GF-D8 (cell line): ENCODE results near the gene BEND5.
A peak's percentile ranks its signal among the peaks of the same experiment; 100 is the strongest.

Experiments used
- DNase-seq: peaks from one replicate; lab custom pipeline; 2025; lab: John Stamatoyannopoulos, UW

BEND5 gene, protein sequence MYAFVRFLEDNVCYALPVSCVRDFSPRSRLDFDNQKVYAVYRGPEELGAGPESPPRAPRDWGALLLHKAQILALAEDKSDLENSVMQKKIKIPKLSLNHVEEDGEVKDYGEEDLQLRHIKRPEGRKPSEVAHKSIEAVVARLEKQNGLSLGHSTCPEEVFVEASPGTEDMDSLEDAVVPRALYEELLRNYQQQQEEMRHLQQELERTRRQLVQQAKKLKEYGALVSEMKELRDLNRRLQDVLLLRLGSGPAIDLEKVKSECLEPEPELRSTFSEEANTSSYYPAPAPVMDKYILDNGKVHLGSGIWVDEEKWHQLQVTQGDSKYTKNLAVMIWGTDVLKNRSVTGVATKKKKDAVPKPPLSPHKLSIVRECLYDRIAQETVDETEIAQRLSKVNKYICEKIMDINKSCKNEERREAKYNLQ

DNA sequence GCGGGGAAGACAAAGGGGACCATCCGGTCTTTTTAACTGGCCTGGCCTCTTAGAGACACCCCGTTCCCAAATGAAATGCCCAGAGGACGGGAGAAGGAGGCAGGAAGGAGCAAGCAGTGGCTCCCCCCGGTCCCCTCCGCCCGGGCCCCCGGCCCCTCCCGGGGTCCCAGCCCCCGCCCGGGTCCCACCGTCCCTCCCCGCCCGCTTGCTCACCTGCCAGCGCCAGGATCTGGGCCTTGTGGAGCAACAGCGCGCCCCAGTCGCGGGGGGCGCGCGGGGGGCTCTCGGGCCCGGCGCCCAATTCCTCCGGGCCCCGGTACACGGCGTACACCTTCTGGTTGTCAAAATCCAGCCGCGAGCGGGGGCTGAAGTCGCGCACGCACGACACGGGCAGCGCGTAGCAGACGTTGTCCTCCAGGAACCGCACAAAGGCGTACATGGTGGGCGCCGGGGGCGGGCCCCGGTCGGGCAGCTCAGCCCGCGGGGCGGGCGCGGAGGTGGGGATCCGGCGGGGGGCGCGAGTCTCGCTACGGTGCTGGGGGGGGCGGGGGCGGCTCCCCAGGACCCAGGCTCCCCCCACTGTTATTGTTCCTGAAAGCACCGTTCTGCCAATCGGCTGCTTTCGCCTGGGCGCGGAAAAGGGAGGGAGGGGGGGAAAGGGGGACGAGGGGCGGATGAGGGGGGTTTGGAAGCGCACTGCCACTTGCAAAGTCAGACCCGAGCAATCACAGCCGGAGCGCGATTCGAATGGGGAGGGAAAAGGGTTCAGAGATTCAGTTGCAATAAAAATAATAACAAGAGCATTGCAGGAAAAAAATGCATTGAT is at the start of gene BEND5:
TSS of gene BEND5 (minus strand) at position 499 of the 826 bp plus-strand sequence. CDS start at position 439, 60 bp downstream.
- no peak for DNase-seq

DNA sequence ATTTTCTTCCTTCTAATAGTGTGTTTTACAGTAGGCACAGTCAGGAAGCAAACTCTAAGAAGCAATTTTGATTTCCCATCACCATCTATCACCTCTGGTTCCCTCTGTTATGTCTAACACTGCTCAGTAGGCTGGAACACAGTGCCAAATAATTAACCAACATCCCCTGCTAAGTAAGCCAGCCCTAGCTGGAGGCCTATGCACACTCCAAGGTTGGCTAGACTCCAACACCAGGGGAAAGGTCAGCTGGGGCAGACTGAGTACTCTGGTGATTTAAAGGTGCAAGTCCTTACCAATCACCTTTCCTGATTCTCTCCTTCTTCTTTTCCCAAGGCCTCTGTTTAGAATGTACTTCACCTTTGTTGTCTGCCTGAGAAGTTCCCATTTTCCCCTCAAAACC is 46.5 kb upstream of the BEND5 start:
- DNase-seq, result no peak

DNA sequence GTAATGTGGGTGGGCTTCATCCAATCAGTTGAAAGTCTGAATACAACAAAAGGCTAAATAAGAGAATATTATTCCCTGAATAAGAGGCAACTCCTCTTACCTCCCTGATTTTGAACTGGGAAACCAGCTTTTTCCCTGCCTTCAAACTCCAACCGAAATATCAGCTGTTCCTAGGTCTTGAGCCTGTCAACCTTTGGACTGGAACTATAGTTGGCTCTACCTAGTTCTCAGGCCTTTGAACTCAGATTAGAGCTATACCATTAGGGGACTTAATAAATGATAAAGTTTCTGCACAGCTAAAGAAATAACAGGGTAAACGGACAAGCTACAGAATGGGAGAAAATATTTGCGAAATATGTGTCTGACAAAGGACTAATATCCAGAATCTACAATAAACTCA is 43.8 kb upstream of the BEND5 start:
- DNase-seq, result no peak

- DNase-seq, result no peak
Measured at GRCh38 chr1:48817505-48818114, 40.9 kb upstream of the BEND5 start.

GRCh38 chr1:48810740-48811139 is 34.0 kb upstream of the BEND5 start:
- DNase-seq, result no peak

GRCh38 chr1:48808496-48808895 is 31.8 kb upstream of the BEND5 start:
- DNase-seq, result no peak

GRCh38 chr1:48807554-48808260 is 31.0 kb upstream of the BEND5 start:
- no peak for DNase-seq

DNA sequence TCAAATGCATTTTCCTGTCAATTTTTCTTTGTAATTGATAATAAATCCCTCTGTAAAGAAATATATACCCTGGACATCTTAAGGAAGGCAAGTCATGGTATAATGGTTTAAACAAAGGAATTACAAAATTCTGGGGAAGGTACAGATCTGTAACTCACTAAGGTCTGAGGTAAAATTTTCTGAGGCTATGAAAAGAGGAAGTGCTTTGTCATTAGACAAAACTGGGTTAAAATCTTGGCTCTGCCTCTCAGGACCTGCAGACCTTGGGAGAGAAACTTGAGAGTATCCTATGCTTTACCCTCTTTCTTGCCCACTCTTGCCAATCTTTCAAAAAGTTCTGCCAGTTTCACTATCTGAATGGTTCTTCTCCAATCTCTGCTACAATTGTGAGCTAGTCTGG is 26.8 kb upstream of the BEND5 start:
- DNase-seq, result no peak

DNA sequence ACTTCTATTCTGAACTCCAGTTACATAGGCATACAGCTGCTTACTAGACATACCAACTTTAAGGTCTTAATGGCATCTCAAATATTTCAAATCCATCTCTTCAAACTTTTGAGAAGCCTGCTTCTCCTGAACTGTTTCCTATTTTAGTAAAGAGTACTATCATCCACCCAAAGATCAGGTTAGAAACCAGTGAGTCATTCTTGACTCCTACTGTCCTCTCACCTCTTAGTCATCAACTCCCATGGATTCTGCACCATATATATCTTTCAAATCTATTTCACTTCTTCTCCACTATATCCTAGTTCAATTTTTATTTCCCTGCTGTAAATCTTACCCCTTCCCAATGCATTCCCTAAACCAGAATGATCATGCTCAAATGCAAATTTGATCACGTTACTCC is 18.1 kb upstream of the BEND5 start:
- no peak for DNase-seq

DNA sequence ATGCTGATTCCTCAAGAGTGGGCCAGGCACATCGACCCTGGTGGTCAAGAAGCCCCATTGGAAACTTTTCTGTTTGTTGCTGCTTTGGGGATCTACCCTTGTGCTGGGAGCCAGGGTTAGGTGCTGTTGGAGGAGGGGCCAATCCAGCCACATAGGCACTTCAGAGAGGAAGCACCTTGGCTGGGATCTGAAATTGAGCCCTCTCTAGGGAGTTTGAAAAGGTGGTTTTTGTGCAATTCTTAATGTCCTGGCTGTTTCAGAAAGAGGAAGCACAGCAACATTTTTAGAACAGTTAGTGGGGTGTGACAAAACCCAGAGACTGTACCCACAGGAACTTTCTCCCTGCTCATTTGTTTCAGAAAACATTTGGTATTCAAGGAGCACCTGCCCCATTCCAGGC is 17.2 kb upstream of the BEND5 start:
- peak; percentile 61 for DNase-seq

- no peak for DNase-seq
Measured at GRCh38 chr1:48792961-48793360, 16.3 kb upstream of the BEND5 start.

DNA sequence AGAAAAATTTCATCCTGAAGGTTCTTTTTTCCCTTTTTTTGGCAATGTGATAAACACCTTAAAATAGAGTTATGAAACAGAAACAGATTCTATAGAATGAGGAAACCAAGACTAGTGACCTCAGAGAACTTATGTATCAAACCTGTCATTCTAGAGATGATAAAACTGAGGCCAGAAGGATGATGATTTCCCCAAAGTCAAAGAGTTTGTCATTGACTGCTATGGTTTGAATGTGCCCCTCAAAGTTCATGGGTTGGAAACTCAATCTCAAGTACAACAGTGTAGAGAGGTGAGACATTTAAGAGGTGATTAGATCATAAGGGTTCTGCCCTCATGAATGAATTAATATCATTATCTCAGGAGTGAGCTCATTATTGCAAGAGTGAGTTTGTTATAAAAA is 13.7 kb upstream of the BEND5 start:
- no peak for DNase-seq

DNA sequence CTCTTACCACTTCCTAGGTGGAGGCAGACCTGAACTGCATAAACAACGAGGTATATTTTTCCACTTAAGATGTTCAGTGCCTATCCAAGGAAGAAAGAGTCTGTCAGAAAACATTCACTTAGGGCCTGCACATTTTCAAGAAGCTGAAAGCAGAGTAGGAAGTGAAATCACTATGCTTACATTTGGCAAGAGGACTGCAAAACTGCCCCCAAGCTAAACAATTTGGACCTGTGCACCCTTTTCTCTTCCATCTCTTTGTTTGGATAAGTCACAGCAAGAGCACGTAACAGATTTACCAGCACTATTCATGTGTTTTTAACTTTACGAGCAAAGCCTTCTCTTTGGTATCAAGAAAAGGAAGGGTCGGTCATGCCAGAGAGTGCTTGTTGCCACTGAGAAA is 13.2 kb upstream of the BEND5 start:
- DNase-seq, result no peak

DNA sequence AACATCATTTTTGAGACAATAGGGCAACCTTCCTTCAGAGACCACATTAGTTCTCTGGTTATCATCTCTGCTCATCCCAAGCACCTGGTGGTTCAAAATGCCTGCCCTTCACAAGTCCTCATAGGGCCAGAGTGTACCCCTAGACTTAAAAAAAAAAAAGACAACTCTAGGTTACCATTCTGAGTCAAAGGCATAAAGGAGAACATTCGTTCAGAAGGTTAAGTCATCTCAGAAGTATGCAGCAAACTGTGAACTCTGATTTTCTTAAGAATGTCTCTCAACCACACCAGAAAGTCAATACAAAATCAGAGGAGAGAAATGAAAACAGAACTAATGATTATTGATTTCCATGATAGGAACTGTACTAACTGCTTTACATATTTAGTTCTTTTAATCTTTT is 9.2 kb upstream of the BEND5 start:
- no peak for DNase-seq

DNA sequence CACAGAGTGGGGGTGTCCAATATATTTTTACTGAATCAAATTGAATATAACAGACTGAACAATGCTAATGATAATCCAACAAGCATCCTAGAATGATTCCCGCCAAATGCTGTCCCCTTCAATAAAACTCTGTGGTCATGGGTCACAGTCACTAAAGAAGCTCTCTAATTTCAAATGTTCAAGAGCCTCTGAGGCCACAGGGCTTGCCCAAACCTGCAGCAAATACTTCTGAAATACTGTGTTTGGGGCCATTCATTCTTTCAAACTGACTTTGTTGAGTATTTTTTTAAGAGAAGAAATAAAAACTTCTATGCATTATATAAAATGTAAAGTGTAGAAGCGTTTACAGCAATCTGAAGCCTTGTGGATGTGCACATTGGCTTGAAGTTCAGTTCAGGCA is 7.6 kb upstream of the BEND5 start:
- no peak for DNase-seq

- no peak for DNase-seq
Measured at GRCh38 chr1:48777219-48777895, 666 bp upstream of the BEND5 start.

DNA sequence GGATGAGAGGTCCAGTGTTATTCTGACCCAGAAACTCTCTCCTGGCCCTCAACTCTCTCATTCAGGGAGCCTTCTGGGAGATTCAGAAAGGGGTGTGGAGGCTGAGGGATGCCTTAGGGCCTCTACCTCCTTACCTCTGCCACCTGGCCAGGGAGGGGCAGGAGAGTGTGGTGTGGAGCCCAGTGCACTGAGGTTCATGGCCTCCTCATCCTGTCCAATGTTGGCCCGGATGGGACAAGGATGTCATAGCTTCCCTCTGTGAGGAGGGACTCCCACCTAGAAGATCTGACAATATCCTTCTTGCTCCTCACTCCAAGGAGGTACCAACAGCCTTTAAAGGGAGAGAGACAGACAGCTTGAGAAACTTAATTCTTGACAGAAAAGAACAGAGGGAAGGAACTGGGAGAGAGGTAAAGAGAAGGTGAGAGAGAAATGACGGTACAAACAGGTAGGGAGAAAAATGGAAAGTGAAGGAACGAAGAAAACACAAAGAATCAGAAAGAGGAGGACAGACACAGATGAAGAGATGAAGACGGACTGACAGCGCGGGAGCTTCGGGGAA is 779 bp downstream of the BEND5 start:
- no peak for DNase-seq

DNA sequence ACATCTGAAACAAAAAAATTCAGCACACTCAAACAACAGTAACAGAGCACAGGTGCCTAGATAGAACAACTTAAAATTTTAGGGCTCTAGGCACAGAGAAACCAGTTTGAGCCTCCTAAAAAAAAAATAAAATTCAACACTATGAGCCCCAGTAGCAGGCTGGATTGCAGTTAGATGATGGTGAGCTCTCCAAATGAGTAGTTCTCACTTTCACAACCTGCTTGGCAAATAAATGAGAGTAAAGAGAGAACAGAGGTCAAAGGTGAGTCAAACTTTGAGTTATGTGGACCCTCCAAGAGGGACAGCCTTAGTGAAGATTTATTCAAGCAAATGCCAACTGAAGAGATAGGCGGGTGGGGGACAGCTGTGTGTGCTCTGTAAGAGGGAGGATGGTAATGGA is 3.6 kb downstream of the BEND5 start:
- no peak for DNase-seq

- DNase-seq, result no peak
Measured at GRCh38 chr1:48772211-48772610, 4.5 kb downstream of the BEND5 start.

DNA sequence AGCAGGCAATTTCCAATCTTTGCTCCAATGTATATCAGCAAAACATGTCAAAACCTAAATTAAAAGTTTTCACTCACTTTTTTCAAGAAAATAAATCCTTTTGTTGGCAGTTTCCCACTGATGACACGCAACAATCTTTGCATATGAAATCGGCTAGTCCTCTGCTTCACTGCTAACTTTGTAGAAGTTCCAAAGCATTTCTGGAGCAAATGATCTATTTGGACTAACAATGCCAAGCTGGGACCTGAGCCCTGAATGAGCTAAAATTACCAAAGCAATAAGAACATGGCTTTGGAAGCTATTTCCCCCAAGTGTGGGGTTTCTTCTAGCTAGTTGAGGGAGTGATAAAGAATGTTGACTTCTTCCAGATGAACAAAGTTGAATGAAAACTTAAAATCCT is 5.1 kb downstream of the BEND5 start:
- DNase-seq, result no peak

- peak; percentile 43 for DNase-seq
Measured at GRCh38 chr1:48767975-48768510, 8.6 kb downstream of the BEND5 start.
